Activated CD8-positive, alpha-beta T cell treated with anti-CD3 and anti-CD28 coated beads for 36 hours (primary cell): ENCODE measurements around the gene CCDC159. TPM values are rescaled to one million over a fixed set of nuclear protein-coding genes. Genes with fewer than 3 reads are reported as not detected.

Experiments
- ATAC-seq: fragments of 200-7000 bp; cut with Tn5 transposase; one replicate; pipeline ENCODE4 v1.10.0; 2021; ENCODE audit warnings: mild to moderate bottlenecking, moderate library complexity
- CTCF ChIA-PET: fragments of 350-600 bp; sonication (Branson Sonifier 250); formaldehyde crosslinking; loops from one replicate; lab custom pipeline; 2021; ENCODE audit warnings: antibody characterized with exemption; lab: Charles Lee
- POLR2A ChIA-PET: fragments of 350-600 bp; sonication (Branson Sonifier 250); formaldehyde crosslinking; loops from one replicate; lab custom pipeline; 2021; ENCODE audit warnings: antibody characterized with exemption; lab: Charles Lee
- DNase-seq: peaks from one replicate; pipeline ENCODE4 v3.0.0-alpha.2; 2020
- H3K27ac Mint-ChIP-seq: one replicate; pipeline ENCODE4 v1.8.0; 2021; ENCODE audit warnings: mild to moderate bottlenecking, mixed read lengths
- H3K27me3 Mint-ChIP-seq: one replicate; pipeline ENCODE4 v1.8.0; 2021; ENCODE audit warnings: mixed read lengths
- H3K36me3 Mint-ChIP-seq: one replicate; pipeline ENCODE4 v1.8.0; 2021; ENCODE audit warnings: low read depth, mixed read lengths
- H3K4me1 Mint-ChIP-seq: one replicate; pipeline ENCODE4 v1.8.0; 2021; ENCODE audit warnings: low read depth, mixed read lengths
- H3K4me3 Mint-ChIP-seq: one replicate; pipeline ENCODE4 v1.8.0; 2021; ENCODE audit warnings: mild to moderate bottlenecking, moderate library complexity, mixed read lengths
- H3K9me3 Mint-ChIP-seq: one replicate; pipeline ENCODE4 v1.8.0; 2021; ENCODE audit warnings: mixed read lengths
- CTCF ChIP-seq: fragments of 200-600 bp; IDR thresholded peaks from one replicate; pipeline ENCODE4 v1.8.0; 2022; ENCODE audit warnings: antibody characterized with exemption, mild to moderate bottlenecking
- intact Hi-C: fragments of 100-400 bp; cut with micrococcal nuclease; formaldehyde crosslinking; loops from one replicate; pipeline ENCODE4 v1.10.0; 2022
- total RNA-seq, 2 experiments: library from RNA; stranded (reverse); gene quantifications; one replicate each; pipeline ENCODE4 v1.2.3, GENCODE V29; 2021

CCDC159 gene
- total RNA-seq, 2 experiments from 2014 or later = 9.7 to 10.5 TPM

DNA sequence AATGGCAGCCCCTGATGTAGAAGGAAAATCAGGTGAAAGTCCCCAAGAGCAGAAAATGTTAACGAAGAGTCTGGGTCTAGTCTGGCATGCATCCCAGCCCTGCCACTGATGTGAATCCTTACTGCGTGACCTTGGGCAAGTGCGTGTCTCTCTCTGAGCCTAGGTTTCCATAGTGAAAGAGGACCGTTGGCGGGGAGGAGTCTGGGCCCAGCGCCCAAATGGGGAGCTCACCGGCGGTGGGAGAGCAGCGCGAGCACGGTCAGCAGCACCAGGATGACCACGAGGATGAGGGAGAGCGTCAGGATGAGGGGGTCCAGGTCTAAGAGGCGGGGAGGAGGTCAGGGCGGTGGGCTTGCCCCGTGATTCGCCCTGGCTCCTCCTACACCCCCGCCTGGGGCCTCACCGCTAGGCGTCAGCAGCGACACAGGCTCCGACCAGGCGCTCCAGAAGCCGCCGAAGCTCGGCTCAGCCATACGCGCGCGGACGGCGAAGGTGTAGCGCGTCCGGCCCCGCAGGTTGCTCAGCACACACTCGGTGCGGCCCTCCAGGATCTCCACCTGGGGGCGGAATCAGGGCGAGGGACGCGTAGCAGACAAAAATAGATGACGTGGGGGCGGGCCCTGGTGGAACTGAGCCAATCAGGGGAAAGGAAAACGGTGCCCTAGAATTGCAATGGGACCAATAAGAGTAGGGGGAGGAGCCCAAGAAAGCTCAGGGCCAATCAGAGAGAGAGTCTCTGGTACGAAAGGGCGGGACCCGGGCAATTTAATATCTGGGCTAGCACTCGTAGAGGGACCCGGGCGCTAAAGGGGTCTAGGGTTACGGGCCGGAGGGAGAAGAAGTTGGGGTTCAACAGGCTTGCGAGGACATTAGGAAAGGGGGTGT, 34.6 kb downstream of the CCDC159 start:
- Mint-ChIP-seq H3K4me3 (peak overlapping the region; percentile 73), H3K9me3 (no peaks in the 10 kb centered on the region), H3K27ac (peak overlapping the region; percentile 96), H3K36me3 (peaks cover 17% of the 10 kb centered on the region), H3K27me3 (peaks cover 13% of the 10 kb centered on the region), H3K4me1 (peaks cover 38% of the 10 kb centered on the region)
- intact Hi-C loops = no loop called here
- CTCF ChIA-PET = interaction anchor here (0.8 to 4.4 kb wide), 32 partner anchors 9 to 228 kb away, joined by 3 to 38 read pairs (median 4); partner anchors contain the start of genes CCDC159, ELAVL3, ODAD3 and PRKCSH
- ATAC-seq = peak; percentile 86
- peak; percentile 99 for DNase-seq
- TF ChIP-seq CTCF = peak; percentile 63
- POLR2A ChIA-PET = interaction anchor here (0.8 to 2.3 kb wide), 9 partner anchors 26 to 259 kb away, joined by 3 to 26 read pairs (median 4); partner anchors contain the start of genes ODAD3, PRKCSH and RGL3

DNA sequence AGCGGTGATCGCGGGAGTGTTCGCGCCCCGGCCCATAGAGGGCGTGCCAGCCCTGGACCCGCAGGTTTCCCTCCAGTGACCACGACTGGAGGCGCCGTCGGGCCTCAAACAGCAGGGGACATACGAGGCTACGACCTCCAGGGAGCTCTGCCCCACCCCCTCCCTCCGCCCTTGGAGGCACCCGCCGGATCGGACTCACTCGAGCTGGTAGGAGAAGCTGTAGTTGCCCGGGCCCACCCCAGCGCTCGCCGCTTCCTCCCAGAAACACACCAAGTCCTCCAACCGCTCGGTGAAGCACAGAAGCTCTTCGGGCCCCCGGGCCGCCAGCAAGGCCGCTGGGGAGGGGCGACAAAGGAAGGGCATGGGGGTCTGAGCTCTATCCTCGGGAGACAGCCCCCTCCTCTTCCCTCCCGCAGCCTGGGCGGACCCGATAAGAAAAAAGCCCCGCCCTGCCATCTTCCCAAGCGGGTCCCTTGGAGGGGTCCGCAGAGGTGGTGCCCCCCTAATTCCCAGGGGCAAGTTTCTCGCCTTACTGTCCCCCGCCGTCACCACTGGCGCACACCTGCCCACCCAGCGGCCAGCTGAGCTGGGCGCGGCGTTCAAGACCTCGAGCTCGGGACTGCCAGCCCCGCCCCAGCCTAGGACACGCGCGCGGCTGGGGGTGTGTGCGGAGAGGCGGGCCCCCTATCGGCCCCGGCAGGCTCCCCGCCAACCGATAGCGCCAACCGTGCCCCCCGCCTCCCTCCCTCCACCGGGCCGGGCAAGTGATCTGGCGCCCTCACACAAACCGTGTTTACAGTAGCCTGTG, 36.8 kb downstream of the CCDC159 start:
- ATAC-seq (no peak), DNase-seq (peak; percentile 71)
- H3K4me3 Mint-ChIP-seq = peak overlapping the region; percentile 73
- ChIA-PET POLR2A (interaction anchor here (0.6 to 2.3 kb wide), 6 partner anchors 8 to 637 kb away, joined by 3 to 8 read pairs (median 4); no protein-coding TSS in a partner anchor), CTCF (interaction anchor here (0.7 to 4.4 kb wide), 21 partner anchors 8 to 176 kb away, joined by 3 to 38 read pairs (median 4); partner anchors contain the start of genes ELAVL3, ELOF1, ODAD3 and PRKCSH)
- H3K27ac Mint-ChIP-seq = peak overlapping the region; percentile 67
- peaks cover 6% of the 10 kb centered on the region for H3K36me3 Mint-ChIP-seq
- intact Hi-C loops = no loop called here
- H3K4me1 Mint-ChIP-seq = peaks cover 23% of the 10 kb centered on the region
- TF ChIP-seq CTCF = peak; percentile 90
- no peaks in the 10 kb centered on the region for H3K9me3 Mint-ChIP-seq
- peaks cover 13% of the 10 kb centered on the region for H3K27me3 Mint-ChIP-seq

DNA sequence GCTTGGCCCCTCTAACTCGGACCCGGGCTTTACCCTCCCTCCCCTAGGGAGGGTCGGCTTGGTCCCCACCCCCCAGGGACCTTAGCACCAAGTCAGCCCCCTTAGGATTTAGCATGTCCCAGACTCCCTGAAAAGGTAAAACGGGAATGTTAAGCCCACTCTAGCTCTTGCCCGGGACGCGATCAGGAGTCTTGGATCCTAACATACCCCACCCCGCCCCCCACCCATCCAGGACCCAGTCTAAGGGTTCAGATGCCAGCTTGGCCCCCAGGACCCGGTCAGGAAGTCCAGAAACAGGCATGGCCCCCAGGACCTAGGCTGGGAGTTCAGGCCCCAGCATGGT, 37.4 kb downstream of the CCDC159 start:
- Mint-ChIP-seq H3K4me1 (peaks cover 18% of the 10 kb centered on the region), H3K9me3 (no peaks in the 10 kb centered on the region), H3K27me3 (peaks cover 13% of the 10 kb centered on the region), H3K36me3 (peaks cover under 1% of the 10 kb centered on the region), H3K27ac (no peak overlapping the region), H3K4me3 (peak overlapping the region; percentile 73)
- ChIA-PET POLR2A (interaction anchor here (0.8 to 1.8 kb wide), 3 partner anchors 8 to 225 kb away, joined by 3 to 6 read pairs (median 3); no protein-coding TSS in a partner anchor), CTCF (interaction anchor here (1.0 to 4.4 kb wide), 13 partner anchors 9 to 175 kb away, joined by 3 to 38 read pairs (median 6); partner anchors contain the start of genes ELAVL3, ELOF1, ODAD3 and PRKCSH)
- intact Hi-C loops = no loop called here
- DNase-seq (no peak), ATAC-seq (no peak)
- TF ChIP-seq CTCF = no peak

DNA sequence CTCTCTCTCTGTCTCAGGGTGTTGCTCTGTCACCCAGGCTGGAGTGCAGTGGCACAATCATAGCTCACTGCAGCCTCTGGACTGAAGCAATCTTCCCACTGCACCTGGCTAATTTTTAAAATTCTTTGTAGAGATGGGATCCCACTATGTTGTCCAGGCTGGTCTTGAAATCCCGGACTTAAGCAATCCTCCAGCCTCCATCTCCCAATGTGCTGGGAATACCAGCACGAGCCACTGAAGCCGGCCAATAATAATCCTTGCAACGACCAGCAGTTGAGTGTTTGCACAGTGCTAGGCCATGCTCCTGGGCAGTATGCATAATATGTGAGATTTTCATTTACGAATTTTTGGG, 38.4 kb downstream of the CCDC159 start:
- Mint-ChIP-seq H3K27ac (no peak overlapping the region), H3K4me3 (no peak overlapping the region), H3K36me3 (no peaks in the 10 kb centered on the region), H3K27me3 (peaks cover 13% of the 10 kb centered on the region), H3K4me1 (peaks cover 15% of the 10 kb centered on the region), H3K9me3 (no peaks in the 10 kb centered on the region)
- POLR2A ChIA-PET = interaction anchor here (1.8 kb wide), 1 partner anchor 9 kb away, joined by 6 read pairs; no protein-coding TSS in a partner anchor
- DNase-seq (no peak), ATAC-seq (no peak)
- CTCF ChIA-PET = interaction anchor here (1.2 to 2.0 kb wide), 2 partner anchors 42 to 97 kb away, joined by 3 to 7 read pairs; no protein-coding TSS in a partner anchor
- intact Hi-C loops = no loop called here
- no peak for TF ChIP-seq CTCF
